LoVo (cell line): Measurements from ENCODE around the gene FIBCD1.

Experiments used
- DNase-seq: peaks from one replicate; pipeline ENCODE4 v3.0.0-alpha.2; 2016; ENCODE audit warnings: low spot score

Gene FIBCD1

DNA sequence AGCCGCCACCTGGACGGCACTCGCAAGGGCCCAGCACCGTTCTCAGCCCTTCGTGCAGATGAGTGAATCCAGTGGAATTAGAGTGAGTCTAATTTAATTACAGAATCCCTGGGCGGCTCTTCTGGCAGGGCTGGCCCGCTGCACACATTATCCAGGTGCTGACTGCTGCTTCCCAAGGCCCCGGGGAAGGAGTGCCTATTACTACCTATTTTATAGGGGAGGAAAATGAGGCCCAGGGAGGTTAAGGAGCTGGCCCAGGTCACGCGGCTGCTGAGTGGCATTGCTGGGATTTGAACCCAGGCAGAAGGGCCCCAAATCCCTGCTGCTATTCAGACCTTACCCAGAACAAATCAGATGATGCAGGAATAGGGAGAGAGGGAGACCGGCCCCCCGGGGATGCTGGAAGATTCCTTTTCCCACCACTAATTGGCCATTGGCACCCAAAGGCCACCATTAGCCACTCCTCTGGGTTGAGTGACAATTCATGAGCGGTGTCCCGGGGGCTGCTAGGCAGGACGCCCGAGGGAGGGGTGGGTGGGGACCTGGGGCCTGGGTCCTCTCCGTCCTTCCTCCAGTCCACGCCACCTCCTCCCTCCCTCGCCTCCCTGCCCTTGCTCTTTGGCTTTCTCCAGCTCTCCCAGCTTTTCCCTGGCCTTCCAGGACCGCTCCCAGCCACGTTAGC is 32.2 kb downstream of the FIBCD1 start:
- DNase-seq, result no peak

DNA sequence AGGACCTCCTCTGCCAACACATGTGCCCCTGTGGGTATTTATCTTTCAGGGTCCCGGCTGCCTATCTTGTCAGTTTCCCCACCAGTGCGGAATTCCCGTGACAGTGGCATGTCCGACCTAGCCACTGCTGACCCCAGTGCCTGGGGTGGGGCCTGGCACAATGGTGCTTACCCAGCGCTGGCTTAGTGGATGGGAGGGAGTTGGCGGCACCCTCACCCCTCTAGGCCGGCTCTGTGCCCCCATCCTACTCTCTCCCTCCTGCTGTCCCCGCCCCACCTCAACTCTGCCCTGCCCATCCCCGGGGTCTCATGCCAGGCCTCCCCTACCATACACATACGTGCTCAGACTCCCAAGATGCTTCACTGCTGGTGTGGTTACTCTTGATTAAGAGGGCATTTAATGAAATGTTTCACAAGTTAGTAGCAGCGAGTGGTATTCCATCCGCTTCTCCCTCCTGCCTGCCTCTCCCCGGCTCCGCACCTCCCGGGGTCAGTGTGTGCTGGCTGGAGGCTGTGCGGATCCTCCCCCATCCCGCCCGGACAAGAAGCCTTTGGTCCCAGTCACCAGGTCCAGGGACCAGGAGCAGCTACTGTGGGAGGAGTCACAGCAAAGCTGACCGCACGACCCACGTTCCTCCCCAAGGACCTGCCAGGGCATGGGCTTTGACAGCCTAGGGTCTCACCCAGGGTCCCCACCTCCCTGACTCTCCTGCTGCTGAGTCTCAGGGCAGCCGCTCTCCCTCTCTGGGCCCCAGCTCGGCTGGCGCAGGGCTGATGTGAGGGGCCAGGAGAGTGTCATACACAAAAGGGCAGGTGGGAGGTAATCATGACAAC is 32.9 kb downstream of the FIBCD1 start:
- DNase-seq, result no peak

DNA sequence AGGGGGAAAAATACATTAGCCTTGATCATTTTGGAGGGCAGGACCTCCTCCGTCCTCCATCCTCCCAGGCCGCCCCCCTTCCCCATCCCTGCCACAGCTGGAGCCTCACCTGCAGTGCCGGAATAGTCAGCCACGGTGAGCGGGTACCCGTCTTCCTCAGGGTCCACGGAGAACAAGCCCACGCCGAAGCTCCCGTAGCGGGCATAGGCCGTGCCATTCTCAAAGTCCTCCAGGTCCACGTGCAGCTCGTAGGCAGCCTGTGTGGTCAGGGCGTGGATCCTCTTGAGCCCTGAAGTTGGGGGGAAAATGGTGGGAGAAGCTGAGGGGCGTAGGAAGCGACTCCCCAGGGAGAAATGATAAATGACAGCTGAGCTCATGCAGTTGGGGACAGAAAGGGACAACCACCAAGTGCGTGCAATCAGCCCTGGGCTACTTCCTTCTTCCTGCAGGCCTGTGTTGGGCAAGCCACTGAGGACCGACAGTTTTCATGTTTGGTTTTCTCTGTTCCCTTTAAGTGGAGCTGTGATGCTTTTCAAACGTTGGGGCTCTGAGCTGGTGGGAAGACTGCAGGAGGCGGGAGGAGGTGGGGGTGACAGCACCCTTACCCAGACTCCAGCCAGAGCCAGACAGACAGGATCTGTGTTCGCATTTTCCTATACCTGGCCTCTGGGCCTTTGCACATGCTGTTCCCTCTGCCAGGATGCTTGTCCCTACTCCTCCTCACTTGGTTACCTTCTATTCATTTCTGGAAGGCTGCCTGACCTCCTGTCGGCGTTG is 33.7 kb downstream of the FIBCD1 start:
- no peak for DNase-seq

DNA sequence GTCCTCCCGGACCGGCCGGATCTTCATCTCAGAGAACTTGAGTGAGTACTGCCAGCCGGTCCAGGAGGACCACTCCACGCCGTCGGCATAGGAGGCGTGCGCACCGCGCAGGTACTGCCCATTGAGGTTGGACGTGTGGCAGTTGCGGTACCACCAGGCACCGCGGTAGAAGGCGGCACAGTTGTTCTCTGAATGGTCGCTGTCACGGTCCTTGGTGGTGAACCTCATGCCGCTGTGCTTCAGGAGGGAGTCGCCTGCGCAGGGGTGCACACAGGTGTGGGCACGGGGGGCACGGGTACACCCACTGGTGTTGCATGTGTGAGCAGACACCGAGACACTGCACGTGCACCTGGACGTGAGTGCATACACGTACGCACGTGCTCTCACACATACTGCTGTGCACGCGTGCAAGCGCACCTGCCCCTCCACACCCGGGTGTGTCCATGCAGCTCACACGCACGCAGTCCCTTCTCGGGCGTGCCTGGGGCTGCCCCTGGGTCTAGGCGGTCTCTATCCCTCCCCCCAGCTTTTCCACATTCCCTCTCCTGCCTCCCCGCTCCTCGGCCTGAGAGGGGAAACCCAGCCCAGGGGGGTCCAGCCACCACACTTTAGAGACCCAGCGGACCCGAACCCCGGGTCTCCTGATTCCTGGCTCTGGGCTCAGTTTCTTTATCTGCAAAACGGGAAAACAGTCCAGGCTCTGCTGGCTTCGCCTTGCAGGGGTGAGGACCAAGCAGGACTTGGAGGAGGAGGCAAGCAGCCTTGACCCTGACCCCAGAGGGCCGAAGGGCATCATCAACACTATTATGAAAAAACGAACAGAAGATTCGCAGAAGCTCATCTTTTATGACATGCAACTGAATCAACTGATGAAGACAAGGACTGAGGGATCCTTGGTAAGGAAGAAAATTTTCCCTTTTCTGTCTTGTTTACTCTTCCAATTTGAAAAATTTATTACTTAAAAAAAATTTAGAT is 34.7 kb downstream of the FIBCD1 start:
- DNase-seq, result no peak

DNA sequence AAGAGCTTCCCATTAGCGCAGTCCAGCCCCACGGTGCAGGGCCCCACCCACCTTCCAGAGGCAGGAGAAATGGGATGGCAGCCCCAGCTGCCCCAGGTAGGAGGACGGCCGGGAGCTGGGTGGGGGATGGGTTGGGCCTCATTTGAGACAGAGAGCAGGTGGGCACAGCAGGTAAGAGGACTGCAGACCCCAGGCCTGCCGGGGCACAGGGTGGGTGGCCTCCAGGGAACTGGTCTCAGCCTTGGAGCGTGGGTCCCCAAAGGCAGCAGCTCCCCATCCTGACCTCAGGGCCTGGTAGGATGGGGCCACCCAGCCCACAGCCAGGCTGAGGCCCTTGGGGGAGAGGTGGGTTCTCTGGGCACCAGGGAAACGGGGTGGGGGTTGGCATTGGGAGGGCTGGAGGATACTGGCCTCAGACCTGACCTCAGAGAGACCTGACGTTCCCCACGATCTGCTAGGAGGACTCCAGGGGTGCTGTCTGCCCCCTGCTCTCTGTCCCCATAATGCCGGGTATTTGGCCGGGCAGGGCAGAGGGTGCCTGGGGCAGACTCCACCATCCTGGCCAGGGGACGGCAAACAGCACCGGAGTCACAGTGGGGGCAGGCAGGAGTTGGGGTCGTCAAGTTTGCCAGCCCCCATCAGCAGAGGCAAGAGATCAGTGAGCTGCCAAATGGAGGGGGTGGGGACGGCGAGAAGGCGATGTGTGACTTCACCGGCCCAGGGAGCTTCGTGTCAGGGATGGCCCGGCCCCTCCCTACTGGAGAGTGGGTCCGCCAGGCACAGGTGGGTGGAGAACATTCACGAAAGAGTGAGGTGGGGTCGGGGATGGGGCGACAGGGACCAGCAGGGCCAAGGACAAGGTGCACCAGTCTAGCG is 35.6 kb downstream of the FIBCD1 start:
- DNase-seq, result no peak

DNA sequence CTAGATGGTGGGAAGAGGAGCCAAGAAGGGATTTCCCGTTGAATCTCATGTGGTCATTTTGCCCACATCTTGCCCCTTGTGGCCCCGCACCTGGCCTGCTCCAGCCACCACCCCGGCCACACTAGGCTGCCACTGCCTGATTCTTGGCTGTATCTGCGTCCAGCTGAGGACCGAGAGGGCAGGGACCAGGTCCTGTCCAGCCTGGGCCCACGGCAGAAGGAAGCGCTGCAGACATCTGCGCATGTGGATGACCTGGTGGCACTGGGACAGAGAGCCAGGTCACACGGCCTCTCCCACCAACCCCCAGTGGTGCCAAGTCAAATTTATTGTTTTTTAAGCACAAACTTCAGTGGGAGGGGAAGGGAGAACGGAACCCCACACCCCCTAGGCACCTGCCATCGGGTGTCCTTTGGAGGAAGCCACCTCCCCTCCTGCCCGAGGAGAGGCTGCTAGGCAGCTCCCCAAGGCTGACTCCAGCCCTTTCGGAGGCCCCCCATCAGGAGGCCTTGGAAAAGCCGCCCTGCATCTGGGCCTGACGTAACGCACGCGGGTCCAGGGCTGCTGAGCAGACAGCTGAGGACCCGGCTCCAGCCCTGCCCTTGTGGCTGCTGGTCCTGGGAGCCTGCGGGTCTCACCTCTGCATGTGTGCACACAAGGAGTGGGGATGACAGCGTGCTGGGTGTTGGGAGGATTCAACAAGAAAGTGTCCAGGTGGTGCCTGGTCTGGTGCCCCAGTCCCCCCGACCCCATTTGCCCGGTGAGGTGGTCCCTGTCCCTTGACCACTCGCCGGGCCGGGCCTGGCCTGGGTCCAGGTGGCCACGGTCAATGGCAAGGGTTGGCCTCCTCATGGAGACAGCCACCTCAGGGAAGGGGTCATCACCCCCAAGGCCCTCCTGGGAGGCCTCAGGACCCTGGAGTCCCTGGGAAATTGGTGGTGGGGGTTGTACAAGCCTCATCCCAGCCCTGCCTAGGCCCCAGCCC is 36.6 kb downstream of the FIBCD1 start:
- DNase-seq, result no peak

DNA sequence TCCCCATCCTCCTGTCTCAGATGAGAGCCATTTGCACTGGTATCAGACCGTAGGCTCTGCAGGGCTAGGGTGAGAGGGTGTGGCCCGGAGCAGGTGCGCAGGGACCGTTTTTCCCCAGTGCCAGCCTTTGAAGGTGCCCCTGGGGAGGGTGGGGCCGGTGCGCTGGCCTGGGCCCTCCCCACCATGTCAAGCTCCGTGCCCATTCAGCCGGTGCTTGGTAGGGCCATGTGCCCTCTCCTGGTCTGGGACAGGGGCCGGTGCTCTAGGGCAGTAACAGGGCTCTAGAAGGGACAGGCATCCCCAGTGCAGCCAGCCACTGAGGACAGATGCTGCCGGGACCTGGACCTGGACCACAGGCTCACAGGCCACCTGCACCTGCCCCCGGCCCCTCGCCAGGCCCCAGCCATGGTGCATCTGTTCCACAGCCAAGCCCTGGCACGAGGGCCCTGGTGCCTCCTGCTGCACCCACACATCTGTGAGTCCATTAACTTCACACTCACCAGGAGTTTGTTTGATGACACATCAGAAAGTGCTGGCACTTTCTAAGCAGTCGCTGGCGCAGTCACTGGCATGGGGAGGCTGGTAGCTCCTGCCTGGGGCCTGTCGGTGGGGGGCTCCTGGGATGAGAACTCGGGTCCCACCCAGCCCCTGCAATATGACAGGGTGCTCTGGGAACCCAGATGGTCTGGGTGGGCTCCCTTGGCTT is 37.4 kb downstream of the FIBCD1 start:
- DNase-seq, result no peak

DNA sequence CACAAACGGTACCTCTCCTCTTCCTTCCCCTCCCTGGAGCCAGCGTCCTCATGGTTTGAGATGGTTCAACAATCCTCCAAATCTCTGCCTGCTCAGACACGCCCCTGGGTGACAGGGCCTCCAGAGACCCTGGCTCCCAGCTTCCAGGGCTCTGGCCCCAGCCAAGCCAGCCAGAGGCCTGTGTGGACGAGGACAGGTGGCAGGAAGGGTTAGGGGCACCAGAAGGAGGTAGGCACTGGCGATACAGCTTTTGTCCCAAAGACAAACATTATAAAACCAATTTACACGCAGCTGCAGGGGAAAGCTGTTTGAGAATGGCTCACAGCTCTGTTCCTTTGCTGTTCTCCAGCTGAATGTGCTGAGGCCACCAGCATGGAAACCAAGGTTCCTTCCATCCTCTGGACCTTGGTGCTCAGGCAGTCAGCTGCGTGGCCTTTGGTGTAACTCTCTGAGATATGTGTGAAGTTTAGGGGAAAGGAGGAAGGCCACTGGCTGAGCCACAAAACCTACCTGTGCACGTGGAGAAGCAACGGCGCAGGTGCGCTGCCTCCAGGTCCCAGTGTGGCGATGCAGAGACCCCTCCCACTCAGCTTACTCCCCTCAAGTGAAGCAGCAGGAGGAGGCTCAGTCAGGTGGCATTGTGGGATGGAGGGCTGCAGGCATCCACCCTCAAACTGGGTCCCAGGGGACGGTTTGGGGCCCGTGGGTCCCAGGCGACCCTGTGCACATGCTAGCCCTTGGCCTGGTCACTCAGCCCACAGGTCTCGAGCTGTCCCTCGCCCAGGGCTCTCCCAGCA is 38.1 kb downstream of the FIBCD1 start:
- no peak for DNase-seq

DNA sequence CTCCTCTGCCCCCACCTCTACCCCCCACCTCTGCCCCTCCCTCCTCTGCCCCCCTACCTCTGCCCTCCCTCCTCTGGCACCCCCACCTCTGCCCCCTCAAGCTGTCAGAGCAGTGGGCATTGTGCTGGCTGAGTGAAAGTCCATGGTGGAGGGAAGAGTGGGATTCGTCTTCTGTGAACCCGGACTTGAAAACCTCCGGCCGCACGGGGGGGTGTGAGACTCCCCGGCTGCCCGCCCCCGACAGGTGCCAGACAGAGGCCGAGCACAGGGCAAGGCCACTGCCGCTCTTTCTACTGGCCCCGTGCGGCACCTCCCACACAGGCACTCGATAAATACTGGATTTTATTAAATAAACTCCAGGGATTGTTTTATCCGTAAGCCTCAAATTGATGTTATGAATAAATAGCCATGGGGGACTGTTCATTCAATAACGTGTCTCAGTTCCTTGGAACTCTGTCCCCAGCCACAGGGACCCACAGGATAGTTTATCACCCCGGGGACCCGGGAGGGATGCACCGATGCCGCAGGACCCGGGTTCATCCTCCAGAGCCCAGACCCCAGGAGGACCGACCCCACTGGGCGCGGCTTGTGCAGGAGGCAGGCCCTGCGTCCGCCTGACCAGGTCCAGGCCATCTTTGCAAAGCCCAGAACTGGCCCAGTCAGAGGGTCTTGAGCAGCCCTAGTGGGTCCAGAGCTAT is 39.8 kb downstream of the FIBCD1 start:
- no peak for DNase-seq

DNA sequence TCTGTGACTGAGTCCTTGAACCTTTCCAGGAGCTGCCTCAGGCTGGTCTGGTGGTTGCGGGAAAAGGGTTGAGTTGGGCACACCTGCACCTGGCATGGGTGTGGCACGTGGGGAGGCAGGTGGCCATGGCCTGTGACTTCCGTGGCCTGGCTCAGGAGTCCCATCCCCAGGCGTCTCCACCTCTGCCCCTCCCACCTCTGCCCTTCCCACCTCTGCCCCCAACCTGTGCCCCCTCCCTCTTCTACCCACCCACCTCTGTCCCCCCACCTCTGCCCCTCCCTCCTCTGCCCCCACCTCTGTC is 40.5 kb downstream of the FIBCD1 start:
- no peak for DNase-seq

DNA sequence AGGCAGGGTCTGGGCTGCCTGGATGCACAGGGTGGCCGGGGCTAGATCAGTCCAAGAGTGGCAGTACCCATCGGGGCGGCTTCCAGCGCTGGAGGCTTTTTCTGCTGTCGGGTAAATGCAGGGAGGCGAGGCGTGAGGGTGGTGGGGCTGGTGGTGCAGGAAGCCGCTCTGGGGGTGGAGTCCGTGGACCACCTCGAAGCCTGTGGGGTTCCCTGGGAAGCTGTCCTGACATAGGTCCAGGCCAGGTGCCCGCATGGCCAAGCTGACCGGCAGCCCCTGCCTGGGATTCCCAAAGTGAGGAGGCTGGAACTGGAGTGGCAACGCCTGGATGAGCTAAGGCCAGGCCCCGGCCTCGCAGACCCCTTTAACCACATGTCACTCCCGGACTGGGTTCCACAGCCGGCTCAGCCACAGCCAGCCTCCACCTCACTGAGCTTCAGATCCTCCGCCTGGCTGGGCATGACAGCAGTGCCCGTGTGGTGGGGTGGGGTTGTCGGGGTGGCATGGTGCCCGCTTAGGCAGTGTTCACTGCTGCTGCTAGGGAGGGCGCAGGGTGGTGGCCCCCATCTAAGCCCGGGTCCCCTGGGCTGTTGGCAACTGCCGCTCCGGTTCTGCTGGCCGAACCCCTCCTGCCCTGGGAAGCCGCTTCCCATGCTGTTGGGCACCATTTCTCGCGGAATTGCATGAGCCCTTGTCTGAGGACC is 41.0 kb downstream of the FIBCD1 start:
- no peak for DNase-seq

DNA sequence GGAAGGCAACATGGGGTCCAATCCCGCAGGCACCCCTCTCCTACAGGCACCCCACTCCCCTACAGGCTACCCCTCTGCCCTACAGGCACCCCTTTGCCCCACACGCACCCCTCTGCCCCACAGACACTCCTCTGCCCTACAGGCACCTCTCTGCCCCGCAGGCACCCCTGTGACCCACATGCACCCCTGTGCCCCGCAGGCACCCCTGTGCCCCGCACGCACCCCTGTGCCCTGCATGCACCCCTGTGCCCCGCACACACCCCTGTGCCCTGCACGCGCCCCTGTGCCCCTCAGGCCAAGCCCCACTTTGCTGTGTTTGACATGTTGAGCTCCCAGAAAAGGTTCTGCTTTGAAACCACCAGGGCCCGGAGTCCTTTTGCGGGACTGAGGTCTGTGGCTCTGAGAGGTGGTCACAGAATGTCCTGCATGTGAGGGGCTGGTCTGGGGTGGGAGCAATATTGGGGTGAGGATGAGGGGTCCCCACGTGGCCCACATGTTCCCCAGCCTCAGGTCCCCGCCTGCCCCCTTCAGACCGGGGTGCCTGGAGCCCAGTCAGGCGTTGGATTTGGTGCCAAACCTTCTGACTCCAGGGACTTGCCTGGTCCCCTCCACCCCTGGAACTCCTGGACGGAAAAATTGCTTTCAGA is 41.8 kb downstream of the FIBCD1 start:
- no peak for DNase-seq

DNA sequence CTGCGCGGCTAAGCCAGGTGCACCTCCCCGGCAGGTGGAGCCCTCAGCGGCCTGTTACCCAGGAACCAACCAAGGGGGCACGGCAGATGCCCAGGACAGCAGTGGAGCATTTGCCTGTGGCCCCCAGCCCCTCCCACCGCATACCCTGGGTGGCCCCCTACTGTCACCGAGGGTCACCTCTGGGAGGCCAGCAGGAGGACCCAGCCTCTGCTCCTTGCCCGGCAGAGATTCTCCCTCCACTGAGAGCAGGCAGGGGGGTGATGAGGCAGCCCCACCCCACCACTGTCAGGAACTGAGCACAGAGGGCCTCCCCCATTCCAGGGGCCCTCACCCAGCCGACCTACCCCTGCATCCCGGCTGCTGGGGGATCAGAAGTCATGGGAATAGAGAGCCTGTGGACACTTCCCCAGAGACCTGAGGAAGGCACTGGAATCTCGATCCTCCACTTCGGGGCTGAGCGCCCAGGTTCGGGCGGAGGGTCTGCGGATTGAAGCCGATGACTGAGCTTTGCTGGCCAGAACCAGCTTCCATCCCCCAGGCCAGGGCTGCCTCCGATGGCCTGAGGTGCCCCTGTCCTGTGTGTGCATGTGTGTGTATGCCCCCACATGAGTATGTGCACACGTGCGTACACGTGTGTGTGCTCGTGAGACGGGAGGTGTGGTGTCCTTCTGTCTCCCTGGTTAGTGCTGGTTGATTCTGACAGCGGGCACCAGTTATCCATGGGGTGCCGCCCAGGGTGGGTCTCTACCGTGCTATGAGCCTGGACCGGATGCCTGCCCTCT is 42.6 kb downstream of the FIBCD1 start, which contains the start of gene QRFP:
TSS of gene QRFP (minus strand) at position 580 of the 782 bp plus-strand sequence. CDS start 2,974 bp downstream, outside the sequence.
- no peak for DNase-seq

DNA sequence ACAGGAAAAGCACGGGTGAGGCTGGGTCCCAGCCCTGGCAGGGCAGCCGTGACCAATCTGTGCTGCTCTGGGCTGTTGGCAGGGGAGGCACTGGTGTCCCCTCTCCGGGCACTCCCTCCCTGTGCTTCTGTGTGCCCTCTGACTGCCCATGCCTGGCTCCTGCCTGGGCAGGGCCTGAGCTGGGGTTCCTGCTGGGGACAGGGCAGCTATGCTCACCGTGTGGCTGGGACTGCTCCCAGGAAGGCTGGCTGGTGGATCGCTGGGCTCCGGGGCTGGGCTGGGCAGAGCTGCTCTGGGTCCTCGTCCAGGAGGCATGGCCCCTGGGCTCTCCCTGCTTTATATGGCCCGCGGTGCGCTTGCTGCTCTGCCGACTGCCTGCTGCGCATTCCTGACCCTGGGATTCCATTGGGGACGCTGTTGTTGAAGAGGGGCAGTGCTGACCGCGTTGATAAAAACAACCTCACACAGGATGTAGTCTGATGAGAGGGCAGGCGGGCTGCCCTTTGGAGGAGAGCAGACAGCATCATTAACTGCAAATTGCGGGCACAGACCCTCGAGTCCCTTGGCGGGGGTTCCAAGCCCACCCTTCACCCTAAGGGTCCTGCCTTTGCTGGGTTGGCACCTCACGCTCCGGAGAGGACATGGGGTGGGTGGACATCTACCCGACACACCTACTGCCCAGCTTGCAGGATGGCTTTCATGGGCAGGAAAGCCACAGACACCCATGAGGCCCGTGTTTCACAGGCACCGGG is 43.4 kb downstream of the FIBCD1 start:
- no peak for DNase-seq

DNA sequence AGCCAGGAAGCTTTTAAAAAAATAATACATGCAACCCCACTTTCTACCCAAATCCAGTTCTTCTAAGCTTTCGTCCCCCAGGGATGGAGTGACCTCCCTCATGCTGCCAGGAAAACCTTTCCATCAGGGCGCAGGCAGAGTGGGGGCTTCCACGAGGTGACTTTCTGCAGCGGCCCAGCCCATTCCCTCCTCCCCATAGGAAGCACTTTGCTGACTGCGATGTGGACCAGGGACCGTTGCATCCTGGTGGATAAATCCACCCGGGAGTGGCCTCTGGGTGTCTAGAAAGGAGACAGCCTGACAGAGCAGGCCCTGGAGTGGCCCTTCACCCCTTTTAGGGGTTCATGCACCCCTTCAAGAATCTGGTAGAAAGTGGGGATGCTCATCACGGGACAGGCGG is 44.0 kb downstream of the FIBCD1 start:
- no peak for DNase-seq
